ENCODE results near the gene CD70.

CD70 gene

DNA sequence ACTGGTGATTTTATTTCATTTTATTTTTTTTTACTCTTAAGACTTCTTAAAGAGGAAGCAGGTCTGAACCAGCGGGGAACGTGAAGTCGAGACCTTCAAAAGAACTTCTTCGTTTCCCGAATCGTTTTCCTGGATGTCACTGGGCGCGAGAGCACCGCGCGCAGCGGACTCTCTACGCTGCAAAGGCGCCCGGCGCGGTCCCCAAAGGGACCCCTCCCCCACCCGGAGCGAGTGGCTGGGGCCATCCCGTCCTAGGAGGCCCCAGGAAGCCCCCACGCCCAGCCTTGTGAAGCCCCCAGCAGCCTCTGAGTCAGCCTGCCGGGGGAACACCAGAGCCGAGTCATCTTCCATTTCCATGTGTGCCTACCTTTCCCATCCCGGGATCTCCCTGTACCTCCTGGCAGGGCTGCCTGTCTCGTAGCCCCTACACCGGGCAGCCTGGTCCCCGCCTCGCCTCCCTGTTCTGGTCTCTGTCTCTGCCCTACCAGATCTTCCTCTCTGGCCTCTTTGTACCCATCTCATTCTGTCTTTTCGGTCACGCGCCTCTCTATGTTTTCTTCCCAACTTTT is 608 bp downstream of the CD70 start:
- TF ChIP-seq TAF1 (IDR thresholded peaks at IDR 0.05; ENCODE audit: borderline replicate concordance, insufficient read depth, low read length), result no peak
- no peak for TF ChIP-seq FOXP2 (optimal IDR thresholded peaks at IDR 0.05; ENCODE audit: borderline replicate concordance, extremely low read depth, extremely low read length, insufficient read depth)
- no peak for TF ChIP-seq REST (IDR thresholded peaks at IDR 0.05; ENCODE audit: insufficient read depth in 1 of 2, low read depth in 2 of 2, low read length in 2 of 2)

DNA sequence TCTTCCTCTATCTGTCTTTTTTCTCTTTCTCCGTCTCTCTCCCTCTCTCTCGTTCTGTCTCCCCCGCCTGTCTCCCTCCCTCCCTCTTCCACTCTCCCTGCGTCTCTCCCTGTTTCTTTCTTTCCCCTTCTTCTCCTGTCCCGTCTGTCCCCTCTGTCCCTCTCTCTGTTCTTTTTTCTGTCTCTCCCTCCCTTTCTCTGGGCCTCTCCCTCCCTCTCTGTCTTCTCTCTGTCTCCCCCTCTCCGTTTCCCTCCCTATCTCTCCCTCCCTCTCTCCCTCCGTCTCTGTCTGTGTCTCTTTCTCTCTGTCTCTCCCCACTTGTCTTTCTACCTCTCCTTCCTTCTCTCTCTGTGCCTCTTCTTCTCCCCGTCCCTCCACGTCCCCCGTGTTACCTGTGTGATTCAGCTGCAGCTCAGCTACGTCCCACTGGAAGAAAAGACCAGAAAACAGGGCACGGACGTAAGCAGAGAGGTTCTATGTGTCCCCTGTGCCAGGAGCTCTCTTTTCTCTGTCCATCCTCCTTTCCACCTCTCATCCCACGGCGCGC is 1.2 kb downstream of the CD70 start:
- TF ChIP-seq FOXP2 (optimal IDR thresholded peaks at IDR 0.05; ENCODE audit: borderline replicate concordance, extremely low read depth, extremely low read length, insufficient read depth) (no peak), TAF1 (IDR thresholded peaks at IDR 0.05; ENCODE audit: borderline replicate concordance, insufficient read depth, low read length) (no peak), POLR2AphosphoS5 (IDR thresholded peaks at IDR 0.05; ENCODE audit: low read depth, low read length) (no peak), SIN3A (IDR thresholded peaks at IDR 0.05; ENCODE audit: borderline replicate concordance, insufficient read depth, low read length) (no peak), REST (IDR thresholded peaks at IDR 0.05; ENCODE audit: insufficient read depth in 1 of 2, low read depth in 2 of 2, low read length in 2 of 2) (no peak)

DNA sequence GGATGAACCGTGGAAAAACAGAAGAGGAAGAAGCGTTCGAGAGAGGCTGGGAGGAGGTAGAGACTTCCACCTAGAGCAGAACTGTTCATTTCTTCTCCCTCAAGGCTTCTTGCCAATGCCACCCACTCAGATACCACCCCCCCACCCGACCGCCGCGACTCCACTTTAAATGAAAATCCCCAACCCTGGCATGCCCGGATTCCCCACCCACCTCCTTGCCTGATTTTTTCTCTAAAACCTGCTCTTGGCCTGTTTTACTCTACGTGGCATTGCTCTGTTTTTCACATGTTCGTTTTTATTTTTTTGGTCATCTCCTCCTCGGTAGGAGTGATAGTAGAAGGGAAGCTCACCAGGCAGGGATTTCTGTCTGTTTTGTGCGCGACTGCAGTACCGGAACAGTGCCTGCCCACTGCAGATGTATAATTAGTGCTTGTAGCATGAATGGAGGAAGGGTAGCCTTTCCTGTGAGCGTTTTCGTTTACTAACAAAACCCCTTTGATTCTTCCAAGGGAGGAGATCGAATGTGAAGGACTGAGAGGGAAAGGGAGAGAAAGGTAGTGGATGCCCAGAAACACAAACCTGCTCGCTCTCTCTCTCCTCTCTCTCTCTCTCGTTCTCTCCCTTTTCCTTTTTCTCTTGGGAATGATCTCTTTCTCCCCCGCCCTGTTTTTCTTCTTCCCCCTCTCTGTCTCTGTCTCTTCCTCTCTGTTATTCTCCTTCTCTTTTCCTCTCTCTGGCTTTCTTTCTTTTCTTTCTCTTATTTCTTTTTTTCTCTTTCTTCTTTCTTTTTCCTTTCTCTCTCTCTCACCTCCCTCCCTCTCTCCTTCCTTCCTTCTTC is 2.2 kb downstream of the CD70 start:
- TF ChIP-seq FOXP2 (optimal IDR thresholded peaks at IDR 0.05; ENCODE audit: borderline replicate concordance, extremely low read depth, extremely low read length, insufficient read depth), result no peak
- TF ChIP-seq SIN3A (IDR thresholded peaks at IDR 0.05; ENCODE audit: borderline replicate concordance, insufficient read depth, low read length), result no peak; the same call in 1 of the 2 replicates
- no peak for TF ChIP-seq TAF1 (IDR thresholded peaks at IDR 0.05; ENCODE audit: borderline replicate concordance, insufficient read depth, low read length)

- TF ChIP-seq TAF1 (IDR thresholded peaks at IDR 0.05; ENCODE audit: borderline replicate concordance, insufficient read depth, low read length) (no peak), SIN3A (IDR thresholded peaks at IDR 0.05; ENCODE audit: borderline replicate concordance, insufficient read depth, low read length) (no peak), POLR2AphosphoS5 (IDR thresholded peaks at IDR 0.05; ENCODE audit: low read depth, low read length) (no peak), REST (IDR thresholded peaks at IDR 0.05; ENCODE audit: insufficient read depth in 1 of 2, low read depth in 2 of 2, low read length in 2 of 2) (no peak), FOXP2 (optimal IDR thresholded peaks at IDR 0.05; ENCODE audit: borderline replicate concordance, extremely low read depth, extremely low read length, insufficient read depth) (no peak)
Measured at GRCh38 chr19:6587998-6588507, 2.9 kb downstream of the CD70 start.

GRCh38 chr19:6587093-6587820 is 3.7 kb downstream of the CD70 start:
- no peak for TF ChIP-seq SIN3A (IDR thresholded peaks at IDR 0.05; ENCODE audit: borderline replicate concordance, insufficient read depth, low read length)
- TF ChIP-seq POLR2AphosphoS5 (IDR thresholded peaks at IDR 0.05; ENCODE audit: low read depth, low read length), result no peak
- TF ChIP-seq FOXP2 (optimal IDR thresholded peaks at IDR 0.05; ENCODE audit: borderline replicate concordance, extremely low read depth, extremely low read length, insufficient read depth), result no peak
- TF ChIP-seq REST (IDR thresholded peaks at IDR 0.05; ENCODE audit: insufficient read depth in 1 of 2, low read depth in 2 of 2, low read length in 2 of 2), result no peak
- TF ChIP-seq TAF1 (IDR thresholded peaks at IDR 0.05; ENCODE audit: borderline replicate concordance, insufficient read depth, low read length), result no peak
